ENCODE data around the gene HERC5.

The HERC5 gene

GRCh38 chr4:88531549-88531948, 74.6 kb downstream of the HERC5 start:
- Histone ChIP-seq H3K27ac (ENCODE audit: low read length, poor library complexity, severe bottlenecking) (no peak overlapping the region), H3K18ac (ENCODE audit: low read depth in 1 of 2, low read length in 2 of 2) (no peak overlapping the region), H3K4me1 (ENCODE audit: control insufficient read depth, insufficient read depth, low read depth, low read length) (no peaks in the 10 kb centered on the region), H2AK5ac (ENCODE audit: low read length, severe bottlenecking) (no peak overlapping the region), H4K8ac (ENCODE audit: low read length) (no peak overlapping the region), H3K4me3 (ENCODE audit: insufficient read depth in 1 of 2, low read depth in 1 of 2, low read length in 2 of 2) (no peak overlapping the region), H3K9ac (ENCODE audit: low read length) (peak overlapping the region; percentile 50), H3K4me2 (ENCODE audit: low read length, poor library complexity, severe bottlenecking) (no peak overlapping the region), H3K9me3 (ENCODE audit: control insufficient read depth, low read length) (no peaks in the 10 kb centered on the region), H2BK5ac (ENCODE audit: low read depth, low read length, poor library complexity, severe bottlenecking) (no peak overlapping the region), H3K27me3 (ENCODE audit: control insufficient read depth in 1 of 2, insufficient read depth in 1 of 2, low read length in 2 of 2) (no peaks in the 10 kb centered on the region), H4K91ac (ENCODE audit: low read length) (no peak overlapping the region), H2BK120ac (ENCODE audit: low read depth, low read length) (no peak overlapping the region), H3K23ac (ENCODE audit: low read length in 2 of 2) (no peak overlapping the region), H2BK12ac (ENCODE audit: low read length in 2 of 2) (no peak overlapping the region), H3K14ac (ENCODE audit: low read length in 2 of 2) (no peak overlapping the region), H2BK15ac (ENCODE audit: low read depth, poor library complexity, severe bottlenecking) (no peak overlapping the region), H3K79me1 (replicated peaks; ENCODE audit: low read length, poor library complexity, severe bottlenecking) (no peaks in the 10 kb centered on the region), H2AFZ (ENCODE audit: low read depth, low read length) (no peak overlapping the region), H3K36me3 (ENCODE audit: control insufficient read depth in 1 of 2, insufficient read depth in 2 of 2, low read depth in 1 of 2, low read length in 2 of 2) (no peaks in the 10 kb centered on the region), H3K4ac (ENCODE audit: low read depth in 1 of 2, low read length in 2 of 2) (no peak overlapping the region)
- 32% methylated on average over 2 of the region's 3 CpGs for WGBS
- DNase-seq: no peak

- H2BK15ac ChIP-seq (ENCODE audit: low read depth, poor library complexity, severe bottlenecking): no peak overlapping the region
- H2AK5ac ChIP-seq (ENCODE audit: low read length, severe bottlenecking): no peak overlapping the region
- no peak overlapping the region for H4K8ac ChIP-seq (ENCODE audit: low read length)
- no peak overlapping the region for H3K4me2 ChIP-seq (ENCODE audit: low read length, poor library complexity, severe bottlenecking)
- no peak overlapping the region for H4K91ac ChIP-seq (ENCODE audit: low read length)
- WGBS: 52% methylated on average over 6 of the region's 6 CpGs
- H2BK120ac ChIP-seq (ENCODE audit: low read depth, low read length): no peak overlapping the region
- H3K14ac ChIP-seq (ENCODE audit: low read length in 2 of 2): no peak overlapping the region
- peak overlapping the region; percentile 90 for H3K9ac ChIP-seq (ENCODE audit: low read length)
- H3K18ac ChIP-seq (ENCODE audit: low read depth in 1 of 2, low read length in 2 of 2): no peak overlapping the region
- no peak overlapping the region for H2BK12ac ChIP-seq (ENCODE audit: low read length in 2 of 2)
- peak overlapping the region; percentile 74 for H2AFZ ChIP-seq (ENCODE audit: low read depth, low read length)
- H3K4ac ChIP-seq (ENCODE audit: low read depth in 1 of 2, low read length in 2 of 2): no peak overlapping the region
- no peak overlapping the region for H3K27ac ChIP-seq (ENCODE audit: low read length, poor library complexity, severe bottlenecking)
- no peaks in the 10 kb centered on the region for H3K9me3 ChIP-seq (ENCODE audit: control insufficient read depth, low read length)
- peak overlapping the region in 1 of 2 experiments; percentile 45 for H3K4me3 ChIP-seq (ENCODE audit: insufficient read depth in 1 of 2, low read depth in 1 of 2, low read length in 2 of 2)
- no peaks in the 10 kb centered on the region for H3K4me1 ChIP-seq (ENCODE audit: control insufficient read depth, insufficient read depth, low read depth, low read length)
- H3K79me1 ChIP-seq (replicated peaks; ENCODE audit: low read length, poor library complexity, severe bottlenecking): no peaks in the 10 kb centered on the region
- peak; percentile 49 for DNase-seq
- H2BK5ac ChIP-seq (ENCODE audit: low read depth, low read length, poor library complexity, severe bottlenecking): no peak overlapping the region
- no peak overlapping the region for H3K23ac ChIP-seq (ENCODE audit: low read length in 2 of 2)
- no peaks in the 10 kb centered on the region for H3K27me3 ChIP-seq (ENCODE audit: control insufficient read depth in 1 of 2, insufficient read depth in 1 of 2, low read length in 2 of 2)
- H3K36me3 ChIP-seq (ENCODE audit: control insufficient read depth in 1 of 2, insufficient read depth in 2 of 2, low read depth in 1 of 2, low read length in 2 of 2): no peaks in the 10 kb centered on the region
These were observed 76.3 kb downstream of the HERC5 start for GRCh38 chr4:88533088-88533790.

- peak overlapping the region; percentile 5 for H4K8ac ChIP-seq (ENCODE audit: low read length)
- no peaks in the 10 kb centered on the region for H3K4me1 ChIP-seq (ENCODE audit: control insufficient read depth, insufficient read depth, low read depth, low read length)
- H2BK120ac ChIP-seq (ENCODE audit: low read depth, low read length): peak overlapping the region; percentile 54
- H3K9me3 ChIP-seq (ENCODE audit: control insufficient read depth, low read length): no peaks in the 10 kb centered on the region
- H3K27me3 ChIP-seq (ENCODE audit: control insufficient read depth in 1 of 2, insufficient read depth in 1 of 2, low read length in 2 of 2): no peaks in the 10 kb centered on the region
- H3K36me3 ChIP-seq (ENCODE audit: control insufficient read depth in 1 of 2, insufficient read depth in 2 of 2, low read depth in 1 of 2, low read length in 2 of 2): no peaks in the 10 kb centered on the region
- H3K79me1 ChIP-seq (replicated peaks; ENCODE audit: low read length, poor library complexity, severe bottlenecking): no peaks in the 10 kb centered on the region
- no peak overlapping the region for H3K14ac ChIP-seq (ENCODE audit: low read length in 2 of 2)
- H3K4me2 ChIP-seq (ENCODE audit: low read length, poor library complexity, severe bottlenecking): no peak overlapping the region
- H2BK15ac ChIP-seq (ENCODE audit: low read depth, poor library complexity, severe bottlenecking): no peak overlapping the region
- H2BK12ac ChIP-seq (ENCODE audit: low read length in 2 of 2): no peak overlapping the region
- no peak overlapping the region for H4K91ac ChIP-seq (ENCODE audit: low read length)
- H3K9ac ChIP-seq (ENCODE audit: low read length): peak overlapping the region; percentile 90
- H3K4me3 ChIP-seq (ENCODE audit: insufficient read depth in 1 of 2, low read depth in 1 of 2, low read length in 2 of 2): peak overlapping the region in 1 of 2 experiments; percentile 65
- no peak overlapping the region for H2AFZ ChIP-seq (ENCODE audit: low read depth, low read length)
- no peak overlapping the region for H3K18ac ChIP-seq (ENCODE audit: low read depth in 1 of 2, low read length in 2 of 2)
- H2AK5ac ChIP-seq (ENCODE audit: low read length, severe bottlenecking): no peak overlapping the region
- no peak overlapping the region for H3K23ac ChIP-seq (ENCODE audit: low read length in 2 of 2)
- peak; percentile 82 for DNase-seq
- H2BK5ac ChIP-seq (ENCODE audit: low read depth, low read length, poor library complexity, severe bottlenecking): no peak overlapping the region
- peak overlapping the region; percentile 49 for H3K27ac ChIP-seq (ENCODE audit: low read length, poor library complexity, severe bottlenecking)
- H3K4ac ChIP-seq (ENCODE audit: low read depth in 1 of 2, low read length in 2 of 2): peak overlapping the region in 1 of 2 experiments; percentile 67
- 12% methylated on average over 3 of the region's 4 CpGs for WGBS
These were observed 77.2 kb downstream of the HERC5 start for GRCh38 chr4:88533937-88534750.

GRCh38 chr4:88535090-88535755, 78.3 kb downstream of the HERC5 start:
- DNase-seq: no peak
- no peak overlapping the region for H3K4ac ChIP-seq (ENCODE audit: low read depth in 1 of 2, low read length in 2 of 2)
- H3K4me2 ChIP-seq (ENCODE audit: low read length, poor library complexity, severe bottlenecking): no peak overlapping the region
- peak overlapping the region in 1 of 2 experiments; percentile 11 for H2BK12ac ChIP-seq (ENCODE audit: low read length in 2 of 2)
- no peak overlapping the region for H2BK5ac ChIP-seq (ENCODE audit: low read depth, low read length, poor library complexity, severe bottlenecking)
- H4K91ac ChIP-seq (ENCODE audit: low read length): no peak overlapping the region
- H3K27me3 ChIP-seq (ENCODE audit: control insufficient read depth in 1 of 2, insufficient read depth in 1 of 2, low read length in 2 of 2): no peaks in the 10 kb centered on the region
- no peak overlapping the region for H2AFZ ChIP-seq (ENCODE audit: low read depth, low read length)
- WGBS: 100% methylated on average over 1 of the region's 2 CpGs
- peak overlapping the region; percentile 90 for H3K9ac ChIP-seq (ENCODE audit: low read length)
- no peak overlapping the region for H3K27ac ChIP-seq (ENCODE audit: low read length, poor library complexity, severe bottlenecking)
- no peak overlapping the region for H4K8ac ChIP-seq (ENCODE audit: low read length)
- no peaks in the 10 kb centered on the region for H3K4me1 ChIP-seq (ENCODE audit: control insufficient read depth, insufficient read depth, low read depth, low read length)
- H2BK120ac ChIP-seq (ENCODE audit: low read depth, low read length): no peak overlapping the region
- no peaks in the 10 kb centered on the region for H3K9me3 ChIP-seq (ENCODE audit: control insufficient read depth, low read length)
- H2AK5ac ChIP-seq (ENCODE audit: low read length, severe bottlenecking): no peak overlapping the region
- H2BK15ac ChIP-seq (ENCODE audit: low read depth, poor library complexity, severe bottlenecking): no peak overlapping the region
- H3K4me3 ChIP-seq (ENCODE audit: insufficient read depth in 1 of 2, low read depth in 1 of 2, low read length in 2 of 2): no peak overlapping the region
- H3K14ac ChIP-seq (ENCODE audit: low read length in 2 of 2): no peak overlapping the region
- no peak overlapping the region for H3K23ac ChIP-seq (ENCODE audit: low read length in 2 of 2)
- no peaks in the 10 kb centered on the region for H3K36me3 ChIP-seq (ENCODE audit: control insufficient read depth in 1 of 2, insufficient read depth in 2 of 2, low read depth in 1 of 2, low read length in 2 of 2)
- no peaks in the 10 kb centered on the region for H3K79me1 ChIP-seq (replicated peaks; ENCODE audit: low read length, poor library complexity, severe bottlenecking)
- H3K18ac ChIP-seq (ENCODE audit: low read depth in 1 of 2, low read length in 2 of 2): no peak overlapping the region

All from mesenchymal stem cell (in vitro differentiated cells and primary cell).